Fibroblast of lung (primary cell): ENCODE results near the gene RYR1.

Experiments used
- CTCF ChIP-seq, 2 donors: IDR thresholded peaks in 1 of 2; conservative IDR thresholded peaks in 1 of 2; 1 replicate in 1 of 2; 2 replicates in 1 of 2; pipeline ENCODE4 v1.5.1; 2011 to 2012; ENCODE audit warnings: low read length in 2 of 2, control low read depth in 1 of 2, inconsistent platforms in 1 of 2, low read depth in 1 of 2, mild to moderate bottlenecking in 1 of 2
- EZH2 ChIP-seq: IDR thresholded peaks from 2 replicates; pipeline ENCODE4 v1.5.1; 2012; ENCODE audit warnings: low read length, control low read depth, mild to moderate bottlenecking; ENCODE audit errors: missing control alignments

- no peak for TF ChIP-seq CTCF (conservative IDR thresholded peaks at IDR 0.05 in 1 of 2, IDR thresholded peaks at IDR 0.05 in 1 of 2; ENCODE audit: low read depth in 1 of 2, low read length in 2 of 2)
- no peak for TF ChIP-seq EZH2
These were observed 35.7 kb downstream of the RYR1 start for GRCh38 chr19:38469151-38469550.
